Naive B cell (primary cell): ENCODE results near the gene MAN2A2. TPM values are rescaled to one million over a fixed set of nuclear protein-coding genes. Genes with fewer than 3 reads are reported as not detected.
"Not testable (repeated sequence)": the region's sequence is repeated elsewhere in the genome, so short reads cannot be mapped to it uniquely, and the experiment has no call there.

Source experiments
- ATAC-seq, 2 donors: fragments of 150-1000 bp; cut with Tn5 transposase; 2 replicates each; pipeline ENCODE4 v1.10.0; 2021; ENCODE audit warnings: low read depth in 2 of 2, mild to moderate bottlenecking in 2 of 2, moderate library complexity in 2 of 2
- DNase-seq: peaks from one replicate; pipeline ENCODE4 v3.0.0; 2022
- H3K27ac Mint-ChIP-seq, 6 donors: one replicate each; pipeline ENCODE4 v1.8.0; 2020 to 2022; ENCODE audit warnings: mild to moderate bottlenecking in 6 of 6, mixed read lengths in 6 of 6, moderate library complexity in 5 of 6, inconsistent platforms in 2 of 6
- H3K27me3 Mint-ChIP-seq, 3 donors: one replicate each; pipeline ENCODE4 v1.8.0; 2021 to 2022; ENCODE audit warnings: mixed read lengths in 3 of 3, mild to moderate bottlenecking in 1 of 3
- H3K36me3 Mint-ChIP-seq, 2 donors: one replicate each; pipeline ENCODE4 v1.8.0; 2020 to 2022; ENCODE audit warnings: mixed read lengths in 2 of 2, inconsistent platforms in 1 of 2, mild to moderate bottlenecking in 1 of 2
- H3K4me1 Mint-ChIP-seq, 3 donors: one replicate each; pipeline ENCODE4 v1.8.0; 2020 to 2022; ENCODE audit warnings: mixed read lengths in 3 of 3, inconsistent platforms in 1 of 3, mild to moderate bottlenecking in 1 of 3, moderate library complexity in 1 of 3
- H3K4me3 Mint-ChIP-seq, 8 donors: one replicate each; pipeline ENCODE4 v1.8.0; 2020 to 2022; ENCODE audit warnings: mild to moderate bottlenecking in 8 of 8, mixed read lengths in 8 of 8, moderate library complexity in 8 of 8, inconsistent platforms in 2 of 8
- H3K9me3 Mint-ChIP-seq, 7 donors: one replicate each; pipeline ENCODE4 v1.8.0; 2020 to 2022; ENCODE audit warnings: mixed read lengths in 7 of 7, mild to moderate bottlenecking in 5 of 7, inconsistent platforms in 2 of 7, moderate library complexity in 1 of 7
- polyA plus RNA-seq, 6 donors: library from polyadenylated mRNA; unstranded; fragments of 300-500 nt; fragmentation: Illumina TruSeq; gene quantifications; one replicate each; pipeline ENCODE4 v1.2.3, GENCODE V29; 2021; ENCODE audit warnings: low read depth in 6 of 6

MAN2A2 gene
- polyA plus RNA-seq, 6 donors from 2014 or later, result 1.4 to 8.9 (median 6.5) TPM

DNA sequence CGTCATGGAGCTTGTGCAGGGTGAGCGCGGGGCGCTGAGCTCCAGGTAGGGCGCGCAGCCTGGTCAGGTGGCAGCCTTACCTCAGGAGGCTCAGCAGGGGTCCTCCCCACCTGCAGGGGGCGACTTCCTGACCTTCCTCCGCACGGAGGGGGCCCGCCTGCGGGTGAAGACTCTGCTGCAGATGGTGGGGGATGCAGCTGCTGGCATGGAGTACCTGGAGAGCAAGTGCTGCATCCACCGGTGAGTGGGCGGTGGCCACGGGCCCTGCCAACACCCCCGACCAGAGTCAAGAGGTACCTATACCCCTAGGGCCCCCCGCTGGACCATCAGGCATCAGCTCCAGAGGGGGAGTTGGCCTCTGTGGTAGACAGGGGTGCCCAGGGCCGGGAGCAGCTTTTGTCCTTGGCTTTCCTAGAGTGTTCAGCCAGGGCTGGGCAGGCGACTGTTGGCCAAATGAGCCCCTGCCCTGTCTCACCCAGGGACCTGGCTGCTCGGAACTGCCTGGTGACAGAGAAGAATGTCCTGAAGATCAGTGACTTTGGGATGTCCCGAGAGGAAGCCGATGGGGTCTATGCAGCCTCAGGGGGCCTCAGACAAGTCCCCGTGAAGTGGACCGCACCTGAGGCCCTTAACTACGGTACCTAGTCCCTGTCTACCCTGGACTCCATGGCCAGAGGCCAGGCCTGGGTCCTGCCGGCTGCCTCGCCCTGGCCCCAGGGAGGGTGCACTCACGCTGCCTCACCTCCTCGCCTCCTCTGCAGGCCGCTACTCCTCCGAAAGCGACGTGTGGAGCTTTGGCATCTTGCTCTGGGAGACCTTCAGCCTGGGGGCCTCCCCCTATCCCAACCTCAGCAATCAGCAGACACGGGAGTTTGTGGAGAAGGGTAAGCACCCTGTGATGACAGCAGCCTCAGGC is 9.7 kb upstream of the MAN2A2 start:
- H3K27ac Mint-ChIP-seq, result no peak overlapping the region
- H3K27me3 Mint-ChIP-seq, result no peaks in the 10 kb centered on the region
- H3K36me3 Mint-ChIP-seq, result no peaks in the 10 kb centered on the region
- no peak for ATAC-seq
- no peak for DNase-seq
- H3K4me1 Mint-ChIP-seq, result peaks cover 22 to 28% (median 27%) of the 10 kb centered on the region in 3 donors
- H3K9me3 Mint-ChIP-seq, result no peaks in the 10 kb centered on the region
- no peak overlapping the region for H3K4me3 Mint-ChIP-seq

DNA sequence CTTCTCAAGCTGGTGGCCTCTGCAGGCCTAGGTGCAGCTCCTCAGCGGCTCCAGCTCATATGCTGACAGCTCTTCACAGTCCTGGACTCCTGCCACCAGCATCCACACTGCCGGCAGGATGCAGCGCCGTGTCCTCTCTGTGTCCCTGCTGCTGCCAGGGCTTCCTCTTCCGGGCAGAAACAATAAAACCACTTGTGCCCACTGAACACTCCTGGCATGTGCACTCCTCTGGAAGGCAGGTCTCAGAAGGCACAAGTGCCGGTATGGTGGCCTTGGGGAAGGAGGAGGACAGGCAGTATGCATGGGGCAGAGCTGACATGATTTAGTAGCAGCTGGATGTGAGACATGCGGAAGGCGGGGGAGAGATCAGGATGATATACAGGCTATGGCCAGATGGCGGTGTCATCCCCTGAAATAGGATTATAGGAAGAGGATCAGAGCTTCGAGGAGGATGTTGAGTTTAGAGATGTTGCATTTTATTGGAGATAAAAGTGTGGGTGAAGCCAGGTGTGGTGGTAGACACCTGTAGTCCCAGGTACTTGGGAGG is 7.5 kb upstream of the MAN2A2 start:
- H3K27me3 Mint-ChIP-seq, result no peaks in the 10 kb centered on the region
- ATAC-seq, result no peak
- H3K36me3 Mint-ChIP-seq, result no peaks in the 10 kb centered on the region
- H3K4me3 Mint-ChIP-seq, result peak overlapping the region in 5 of 8 donors; percentile 9 to 80 (median 48)
- no peaks in the 10 kb centered on the region for H3K9me3 Mint-ChIP-seq
- H3K4me1 Mint-ChIP-seq, result peaks cover 28 to 30% (median 29%) of the 10 kb centered on the region in 3 donors
- DNase-seq, result no peak
- no peak overlapping the region for H3K27ac Mint-ChIP-seq

DNA sequence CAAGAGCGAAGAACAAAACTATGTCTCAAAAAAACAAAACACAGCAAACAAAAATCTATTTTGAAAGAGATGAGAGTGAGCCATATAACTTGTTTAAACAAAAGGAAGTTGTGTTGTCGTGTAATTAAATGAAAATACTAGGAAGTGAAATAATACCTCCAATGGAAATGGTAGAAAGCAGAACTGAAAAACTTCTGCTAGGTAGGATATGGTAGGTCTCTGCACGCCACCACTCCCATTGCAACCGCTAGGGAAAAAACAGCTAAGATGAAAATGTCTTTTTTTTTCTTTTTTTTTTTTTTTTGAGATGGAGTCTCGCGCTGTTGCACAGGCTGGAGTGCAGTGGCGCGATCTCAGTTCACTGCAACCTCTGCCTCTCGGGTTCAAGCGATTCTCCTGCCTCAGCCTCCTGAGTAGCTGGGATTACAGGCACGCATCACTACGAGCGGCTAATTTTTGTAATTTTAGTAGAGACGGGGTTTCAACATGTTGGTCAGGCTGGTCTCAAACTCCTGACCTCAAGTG is 5.9 kb upstream of the MAN2A2 start:
- H3K27ac Mint-ChIP-seq, result peak overlapping the region in 5 of 6 donors; percentile 29 to 88 (median 83)
- not testable (repeated sequence) for H3K9me3 Mint-ChIP-seq

DNA sequence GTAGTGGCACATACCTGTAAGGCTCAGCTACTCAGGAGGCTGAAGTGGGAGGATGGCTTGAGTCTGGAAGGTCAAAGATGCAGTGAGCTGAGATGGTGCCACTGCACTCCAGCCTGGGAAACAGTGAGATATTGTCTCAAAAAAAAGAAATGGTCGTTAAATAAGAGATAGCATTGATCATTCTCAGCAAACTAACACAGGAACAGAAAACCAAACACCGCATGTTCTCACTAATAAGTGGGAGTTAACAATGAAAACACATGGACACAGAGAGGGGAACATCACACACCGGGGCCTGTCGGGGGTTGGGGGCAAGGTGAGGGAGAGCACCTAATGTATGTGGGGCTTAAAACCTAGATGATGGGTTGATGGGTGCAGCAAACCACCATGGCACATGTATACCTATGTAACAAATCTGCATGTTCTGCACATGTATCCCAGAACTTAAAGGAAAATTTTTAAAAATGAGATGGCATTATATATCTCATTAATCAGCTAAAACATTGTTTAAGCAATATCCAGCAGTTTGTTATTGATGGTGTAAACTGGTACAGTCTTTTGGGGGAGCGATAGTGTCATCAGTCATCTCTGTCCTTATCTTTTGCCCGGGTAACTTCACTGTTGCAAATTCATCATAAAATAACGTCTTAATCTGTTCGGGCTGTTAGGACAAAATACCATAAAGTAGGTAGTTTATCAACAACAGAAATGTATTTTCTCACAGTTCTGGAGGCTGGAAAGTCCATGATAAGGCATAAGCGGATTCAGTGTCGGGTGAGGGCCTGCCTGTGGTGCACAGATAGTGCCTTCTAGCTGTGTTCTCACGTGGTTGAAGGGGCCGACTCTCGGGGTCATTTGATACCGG is 1.7 kb upstream of the MAN2A2 start:
- Mint-ChIP-seq H3K36me3 (peaks cover 10 to 14% of the 10 kb centered on the region in 2 donors), H3K4me1 (peaks cover 45 to 50% (median 47%) of the 10 kb centered on the region in 3 donors), H3K9me3 (no peaks in the 10 kb centered on the region), H3K4me3 (peak overlapping the region; percentile 82 to 94 (median 91)), H3K27ac (peak overlapping the region; percentile 55 to 88 (median 82)), H3K27me3 (no peaks in the 10 kb centered on the region)
- DNase-seq, result no peak
- ATAC-seq, result no peak

More for the DNA sequence above, 5.9 kb upstream of the MAN2A2 start:
- peak; percentile 94 to 96 for ATAC-seq
- not testable (repeated sequence) for H3K27me3 Mint-ChIP-seq, H3K36me3 Mint-ChIP-seq
- Mint-ChIP-seq H3K4me1 (peaks cover 37 to 41% (median 41%) of the 10 kb centered on the region in 3 donors), H3K4me3 (peak overlapping the region; percentile 1 to 80 (median 52))
- DNase-seq, result peak; percentile 56

DNA sequence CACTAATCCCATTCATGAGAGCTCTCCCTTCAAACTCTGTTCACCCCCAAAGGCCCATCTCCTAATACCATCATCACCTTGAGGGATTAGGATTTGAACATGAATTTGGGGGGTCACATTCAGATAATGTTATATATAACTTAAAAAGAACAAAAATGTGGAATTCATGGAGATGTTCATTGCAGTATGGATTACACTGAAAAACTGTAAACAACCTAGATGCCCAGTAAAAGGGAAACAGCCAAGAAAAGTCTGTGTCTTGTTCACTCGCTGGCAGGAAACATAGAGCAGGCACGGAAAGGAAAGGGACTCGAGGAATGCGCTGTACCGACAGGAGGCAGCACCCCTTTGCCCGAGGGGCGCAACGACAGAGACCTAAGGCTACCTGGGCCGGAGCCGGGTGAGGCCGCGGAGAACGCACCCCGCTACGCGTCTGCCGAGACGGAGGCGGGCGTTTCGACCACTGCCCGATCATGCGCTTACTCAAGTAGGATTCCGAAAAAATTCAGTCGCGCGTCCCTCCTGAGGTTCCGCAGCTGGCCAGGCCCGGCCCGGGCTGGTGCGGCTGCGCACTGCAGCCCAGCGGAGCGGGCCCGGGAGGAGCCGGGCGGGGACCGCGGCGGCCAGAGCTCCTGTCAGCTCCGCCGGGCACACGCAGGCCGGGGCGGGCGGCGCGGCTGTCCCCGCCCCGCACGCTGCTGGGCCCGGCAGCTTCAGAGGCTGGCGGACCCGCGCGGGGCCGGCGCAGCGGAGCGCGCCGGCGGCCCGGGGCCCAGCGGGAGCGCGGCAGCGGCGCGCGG is 862 bp upstream of the MAN2A2 start:
- Mint-ChIP-seq H3K4me1 (peaks cover 36 to 41% (median 39%) of the 10 kb centered on the region in 3 donors), H3K27me3 (no peaks in the 10 kb centered on the region), H3K27ac (peak overlapping the region; percentile 69 to 92 (median 86)), H3K36me3 (peaks cover 11 to 14% of the 10 kb centered on the region in 2 donors), H3K4me3 (peak overlapping the region; percentile 82 to 94 (median 91)), H3K9me3 (no peaks in the 10 kb centered on the region)
- DNase-seq (peak; percentile 75), ATAC-seq (peak; percentile 74)

DNA sequence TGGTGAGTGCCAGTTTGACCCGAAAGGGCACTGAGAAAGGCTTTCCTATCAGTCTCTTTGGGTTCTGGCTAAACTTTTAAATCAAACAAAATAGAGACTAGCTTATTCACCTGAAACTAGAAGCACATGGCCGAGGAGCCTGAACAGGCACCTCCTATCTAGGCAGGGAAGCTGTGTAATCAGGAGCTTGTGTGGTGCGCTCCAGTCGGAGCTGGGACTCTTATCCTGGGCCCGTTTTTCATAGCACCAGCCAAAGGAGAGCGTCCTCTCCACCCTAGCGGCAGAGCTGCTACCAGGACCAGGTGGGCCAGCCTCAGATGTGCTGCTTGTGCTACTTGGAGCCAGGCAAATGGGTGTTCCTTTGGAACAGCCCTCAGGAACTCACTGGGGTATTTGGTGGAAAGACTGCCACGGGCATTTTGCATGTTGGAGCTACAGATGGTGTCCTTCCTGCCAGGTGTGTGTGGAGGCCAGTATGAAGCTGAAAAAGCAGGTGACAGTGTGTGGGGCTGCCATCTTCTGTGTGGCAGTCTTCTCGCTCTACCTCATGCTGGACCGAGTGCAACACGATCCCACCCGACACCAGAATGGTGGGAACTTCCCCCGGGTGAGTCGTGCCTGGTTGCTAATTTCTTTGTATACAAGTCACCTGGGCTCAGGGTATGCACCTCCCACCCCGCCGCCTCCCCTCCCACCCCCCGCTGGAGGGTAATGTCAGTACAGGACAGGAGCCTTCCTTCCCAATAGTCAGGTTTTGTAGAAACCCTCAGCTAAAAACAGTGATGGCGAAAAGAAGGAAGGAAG is 833 bp downstream of the MAN2A2 start:
- H3K27me3 Mint-ChIP-seq, result no peaks in the 10 kb centered on the region
- ATAC-seq (no peak), DNase-seq (no peak)
- H3K36me3 Mint-ChIP-seq, result peaks cover 14 to 21% of the 10 kb centered on the region in 2 donors
- H3K27ac Mint-ChIP-seq, result peak overlapping the region in 3 of 6 donors; percentile 42 to 89 (median 69)
- peaks cover 28 to 29% (median 29%) of the 10 kb centered on the region in 3 donors for H3K4me1 Mint-ChIP-seq
- no peaks in the 10 kb centered on the region for H3K9me3 Mint-ChIP-seq
- H3K4me3 Mint-ChIP-seq, result peak overlapping the region; percentile 76 to 95 (median 90)

DNA sequence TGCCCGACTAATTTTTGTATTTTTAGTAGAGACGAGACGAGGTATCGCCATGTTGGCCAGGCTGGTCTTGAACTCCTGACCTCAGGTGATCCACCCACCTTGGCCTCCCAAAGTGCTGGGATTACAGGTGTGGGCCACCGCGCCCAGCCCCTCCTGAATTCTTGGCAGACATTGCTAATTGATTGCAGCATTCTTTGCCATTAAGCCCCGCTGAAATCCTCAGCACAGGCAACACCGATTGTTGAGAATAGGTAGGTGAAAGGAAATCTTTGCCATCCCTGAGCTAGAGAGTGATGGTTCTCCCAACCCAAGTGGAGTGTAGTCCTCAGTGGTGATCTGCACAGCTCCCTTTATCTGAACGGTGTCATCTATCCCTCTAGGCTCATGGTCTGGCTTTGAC is 1.6 kb downstream of the MAN2A2 start:
- peaks cover 14 to 21% of the 10 kb centered on the region in 2 donors for H3K36me3 Mint-ChIP-seq
- peaks cover 25 to 29% (median 28%) of the 10 kb centered on the region in 3 donors for H3K4me1 Mint-ChIP-seq
- DNase-seq (no peak), ATAC-seq (no peak)
- peak overlapping the region in 5 of 8 donors; percentile 35 to 84 (median 54) for H3K4me3 Mint-ChIP-seq
- H3K27me3 Mint-ChIP-seq, result no peaks in the 10 kb centered on the region
- no peaks in the 10 kb centered on the region for H3K9me3 Mint-ChIP-seq
- no peak overlapping the region for H3K27ac Mint-ChIP-seq

DNA sequence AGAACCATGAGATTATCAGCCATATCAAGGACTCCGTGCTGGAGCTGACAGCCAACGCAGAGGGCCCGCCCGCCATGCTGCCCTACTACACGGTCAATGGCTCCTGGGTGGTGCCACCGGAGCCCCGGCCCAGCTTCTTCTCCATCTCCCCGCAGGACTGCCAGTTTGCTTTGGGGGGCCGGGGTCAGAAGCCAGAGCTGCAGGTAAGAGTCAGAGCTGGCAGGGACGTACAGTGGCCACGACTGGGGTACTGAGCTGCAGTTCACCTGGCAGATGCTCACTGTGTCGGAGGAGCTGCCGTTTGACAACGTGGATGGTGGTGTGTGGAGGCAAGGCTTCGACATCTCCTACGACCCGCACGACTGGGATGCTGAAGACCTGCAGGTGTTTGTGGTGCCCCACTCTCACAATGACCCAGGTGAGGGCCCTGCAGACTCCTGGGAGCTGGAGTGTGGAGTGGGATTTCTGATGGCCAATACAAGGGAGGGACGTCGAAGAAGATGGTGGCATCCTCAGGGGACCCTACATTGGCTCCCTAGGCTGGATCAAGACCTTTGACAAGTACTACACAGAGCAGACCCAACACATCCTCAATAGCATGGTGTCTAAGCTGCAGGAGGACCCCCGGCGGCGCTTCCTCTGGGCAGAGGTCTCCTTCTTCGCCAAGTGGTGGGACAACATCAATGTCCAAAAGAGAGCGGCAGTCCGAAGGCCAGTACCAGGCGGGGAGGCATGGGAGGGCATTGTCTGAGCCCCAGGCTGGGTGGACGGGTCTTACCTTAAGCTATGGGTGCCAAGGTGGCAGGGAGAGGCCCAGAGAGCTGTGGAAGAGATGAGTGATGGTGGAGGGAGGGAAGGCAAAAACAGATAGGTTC is 2.4 kb downstream of the MAN2A2 start:
- no peak for ATAC-seq
- peaks cover 25 to 29% (median 28%) of the 10 kb centered on the region in 3 donors for H3K4me1 Mint-ChIP-seq
- H3K27me3 Mint-ChIP-seq, result no peaks in the 10 kb centered on the region
- H3K36me3 Mint-ChIP-seq, result peaks cover 14 to 21% of the 10 kb centered on the region in 2 donors
- DNase-seq, result no peak
- peak overlapping the region in 3 of 8 donors; percentile 32 to 84 (median 37) for H3K4me3 Mint-ChIP-seq
- no peaks in the 10 kb centered on the region for H3K9me3 Mint-ChIP-seq
- no peak overlapping the region for H3K27ac Mint-ChIP-seq

DNA sequence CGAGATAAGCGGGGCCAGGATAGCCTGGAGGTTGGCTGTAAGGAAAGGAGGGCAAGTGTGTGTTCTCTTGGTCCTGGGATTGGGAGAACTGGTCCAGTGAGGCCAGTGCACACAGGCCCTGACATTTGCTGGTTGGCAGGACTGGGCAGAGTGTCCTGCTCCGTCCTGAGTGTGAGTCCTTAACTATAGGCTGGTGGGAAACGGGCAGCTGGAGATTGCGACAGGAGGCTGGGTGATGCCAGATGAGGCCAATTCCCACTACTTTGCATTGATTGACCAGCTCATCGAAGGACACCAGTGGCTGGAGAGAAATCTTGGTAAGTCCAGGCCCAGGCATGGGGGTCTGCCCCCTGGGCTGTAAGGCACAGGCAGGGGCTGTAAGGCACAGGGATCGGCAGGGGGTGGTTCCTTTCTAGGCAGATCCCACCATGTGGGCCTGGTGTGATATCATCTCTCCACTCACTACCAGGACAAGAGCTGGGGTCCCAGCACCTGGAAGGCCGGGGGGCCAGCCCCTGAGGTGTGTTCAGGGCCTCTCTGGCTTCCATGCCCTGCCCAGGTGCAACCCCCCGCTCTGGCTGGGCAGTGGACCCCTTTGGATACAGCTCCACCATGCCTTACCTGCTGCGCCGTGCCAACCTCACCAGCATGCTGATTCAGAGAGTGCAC is 3.2 kb downstream of the MAN2A2 start:
- no peak for ATAC-seq
- Mint-ChIP-seq H3K9me3 (no peaks in the 10 kb centered on the region), H3K4me1 (peaks cover 22 to 25% (median 24%) of the 10 kb centered on the region in 3 donors), H3K36me3 (peaks cover 14 to 21% of the 10 kb centered on the region in 2 donors), H3K4me3 (peak overlapping the region in 2 of 8 donors; percentile 12 to 29), H3K27ac (no peak overlapping the region), H3K27me3 (no peaks in the 10 kb centered on the region)
- no peak for DNase-seq

DNA sequence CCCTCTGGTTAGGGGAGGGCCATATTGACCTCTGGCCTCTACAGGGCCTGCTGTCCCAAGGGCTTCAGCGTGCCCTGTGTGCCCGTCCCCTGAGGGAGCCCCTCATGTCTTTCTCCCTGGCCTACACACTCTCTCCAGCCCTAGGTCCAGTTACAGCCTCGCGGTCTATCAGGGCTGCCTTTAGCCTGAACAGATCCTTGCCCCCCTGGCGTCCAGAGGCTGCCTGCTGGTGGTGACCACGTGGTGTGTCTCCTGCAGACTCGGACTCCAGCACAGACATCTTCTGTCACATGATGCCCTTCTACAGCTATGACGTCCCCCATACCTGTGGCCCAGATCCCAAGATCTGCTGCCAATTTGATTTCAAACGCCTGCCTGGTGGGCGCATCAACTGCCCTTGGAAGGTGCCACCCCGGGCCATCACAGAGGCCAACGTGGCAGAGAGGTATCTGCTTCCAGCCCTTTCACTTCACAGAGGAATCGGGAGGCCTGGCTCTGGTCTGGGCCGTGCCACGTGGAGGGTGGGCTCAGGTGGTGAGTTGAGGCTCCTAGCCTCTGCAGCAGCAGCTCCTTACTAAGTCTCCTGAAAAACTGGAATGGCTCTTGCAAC is 4.1 kb downstream of the MAN2A2 start:
- peak overlapping the region in 1 of 8 donors; percentile 38 for H3K4me3 Mint-ChIP-seq
- H3K27ac Mint-ChIP-seq, result peak overlapping the region in 2 of 6 donors; percentile 4 to 79
- H3K9me3 Mint-ChIP-seq, result no peaks in the 10 kb centered on the region
- H3K27me3 Mint-ChIP-seq, result no peaks in the 10 kb centered on the region
- DNase-seq (no peak), ATAC-seq (no peak)
- H3K36me3 Mint-ChIP-seq, result peaks cover 14 to 21% of the 10 kb centered on the region in 2 donors
- peaks cover 14 to 17% (median 16%) of the 10 kb centered on the region in 3 donors for H3K4me1 Mint-ChIP-seq
